A673 (cell line): ENCODE data around the gene VWA1.

Experiments used
- EZH2 ChIP-seq: fragments of 200-600 bp; sonication (generic); IDR thresholded peaks from 2 replicates; pipeline ENCODE4 v1.6.1; 2017; ENCODE audit warnings: borderline replicate concordance, low read depth, mild to moderate bottlenecking, mixed read lengths, antibody characterized with exemption, low read length; ENCODE audit not compliant: poor library complexity, severe bottlenecking
- TF ChIP-seq, protein P1 (sequence below): fragments of 300-800, 200-600 bp; sonication (generic); conservative IDR thresholded peaks from 2 replicates; pipeline ENCODE4 v1.5.1; 2017; ENCODE audit warnings: low read depth, mild to moderate bottlenecking, antibody characterized with exemption, low read length, moderate library complexity, mixed read lengths

DNA sequence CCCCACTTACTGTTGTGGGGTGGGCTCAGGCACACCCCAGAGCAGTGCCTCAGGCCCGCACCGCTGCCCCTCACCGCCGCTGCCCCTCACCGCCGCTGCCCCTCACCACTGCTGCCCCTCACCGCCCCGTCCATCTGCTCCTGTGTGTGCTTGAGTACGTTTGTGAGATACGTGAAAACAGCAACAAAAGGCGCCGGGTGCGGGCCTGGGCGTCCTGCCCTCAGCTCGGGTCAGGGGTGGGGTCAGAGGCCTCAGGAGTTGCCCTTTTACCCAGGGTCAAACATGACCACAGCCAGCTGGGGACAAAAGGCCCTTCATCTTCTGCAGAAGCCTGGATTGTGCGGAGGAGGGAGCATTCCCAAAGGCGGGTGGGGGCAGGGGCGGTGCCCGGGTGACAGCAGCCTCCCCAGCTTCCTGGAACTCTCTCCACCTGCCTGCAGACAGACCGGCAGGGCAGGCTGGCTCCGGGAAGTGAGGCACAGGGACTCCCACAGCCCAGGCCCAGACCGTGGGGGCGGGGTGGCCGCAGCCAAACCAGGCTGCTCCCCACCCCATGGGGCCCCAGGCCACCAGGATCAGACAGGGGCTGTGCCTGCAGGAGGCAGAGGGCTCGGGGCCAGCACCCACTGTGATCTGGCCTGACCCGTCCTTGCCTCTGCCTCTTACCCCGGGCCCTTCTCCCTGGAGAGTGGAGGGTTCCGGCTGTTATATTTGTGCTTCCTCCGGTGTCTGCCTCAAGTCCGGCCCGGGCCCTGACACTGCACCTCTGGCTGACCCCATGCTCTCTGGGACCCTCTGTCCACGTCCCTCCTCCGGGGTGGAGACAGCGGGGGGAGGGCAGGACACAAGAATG, 2.3 kb upstream of the VWA1 start:
- TF ChIP-seq, protein P1, sequence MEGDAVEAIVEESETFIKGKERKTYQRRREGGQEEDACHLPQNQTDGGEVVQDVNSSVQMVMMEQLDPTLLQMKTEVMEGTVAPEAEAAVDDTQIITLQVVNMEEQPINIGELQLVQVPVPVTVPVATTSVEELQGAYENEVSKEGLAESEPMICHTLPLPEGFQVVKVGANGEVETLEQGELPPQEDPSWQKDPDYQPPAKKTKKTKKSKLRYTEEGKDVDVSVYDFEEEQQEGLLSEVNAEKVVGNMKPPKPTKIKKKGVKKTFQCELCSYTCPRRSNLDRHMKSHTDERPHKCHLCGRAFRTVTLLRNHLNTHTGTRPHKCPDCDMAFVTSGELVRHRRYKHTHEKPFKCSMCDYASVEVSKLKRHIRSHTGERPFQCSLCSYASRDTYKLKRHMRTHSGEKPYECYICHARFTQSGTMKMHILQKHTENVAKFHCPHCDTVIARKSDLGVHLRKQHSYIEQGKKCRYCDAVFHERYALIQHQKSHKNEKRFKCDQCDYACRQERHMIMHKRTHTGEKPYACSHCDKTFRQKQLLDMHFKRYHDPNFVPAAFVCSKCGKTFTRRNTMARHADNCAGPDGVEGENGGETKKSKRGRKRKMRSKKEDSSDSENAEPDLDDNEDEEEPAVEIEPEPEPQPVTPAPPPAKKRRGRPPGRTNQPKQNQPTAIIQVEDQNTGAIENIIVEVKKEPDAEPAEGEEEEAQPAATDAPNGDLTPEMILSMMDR: no peak
- TF ChIP-seq EZH2: no peak
